GM12878 (cell line): Measurements from ENCODE around the gene GREB1.

Experiments
- BRCA1 ChIP-seq: IDR thresholded peaks from 2 replicates; pipeline ENCODE4 v1.6.1; 2011; ENCODE audit warnings: low read depth, low read length, improper control_type of control experiment
- CTCF ChIP-seq, 3 experiments: IDR thresholded peaks in 2 of 3; conservative IDR thresholded peaks in 1 of 3; 2 replicates each; pipeline ENCODE4 v1.5.1; 2011; ENCODE audit warnings: low read depth in 3 of 3, low read length in 3 of 3, mild to moderate bottlenecking in 3 of 3, control low read depth in 2 of 3, moderate library complexity in 2 of 3, inconsistent platforms in 1 of 3, mixed read lengths in 1 of 3; ENCODE audit not compliant: control insufficient read depth in 2 of 3, insufficient read depth in 1 of 3; ENCODE audit errors: extremely low read depth in 1 of 3
- HDAC2 ChIP-seq: fragments of 200-600 bp; sonication (generic); IDR thresholded peaks from 2 replicates; pipeline ENCODE4 v1.6.1; 2017
- MYC ChIP-seq: IDR thresholded peaks from 2 replicates; pipeline ENCODE4 v1.6.1; 2011; ENCODE audit warnings: mild to moderate bottlenecking, low read length, moderate library complexity, inconsistent platforms; ENCODE audit not compliant: insufficient read depth, insufficient replicate concordance, insufficient read length, severe bottlenecking
- NR2C2 ChIP-seq: IDR thresholded peaks from 2 replicates; pipeline ENCODE4 v1.6.1; 2011; ENCODE audit warnings: borderline replicate concordance, low read depth; ENCODE audit not compliant: control insufficient read depth, insufficient read length
- POLR2AphosphoS5 ChIP-seq: IDR thresholded peaks from 2 replicates; pipeline ENCODE4 v1.6.1; 2011; ENCODE audit warnings: mild to moderate bottlenecking, low read length, inconsistent platforms
- RUNX3 ChIP-seq: IDR thresholded peaks from 2 replicates; pipeline ENCODE4 v1.6.1; 2012; ENCODE audit warnings: low read length, inconsistent platforms
- TCF7 ChIP-seq: IDR thresholded peaks from 2 replicates; pipeline ENCODE4 v1.6.1; 2014; ENCODE audit warnings: antibody characterized with exemption, borderline replicate concordance
- ZNF274 ChIP-seq: IDR thresholded peaks from one replicate; pipeline ENCODE4 v1.8.0; 2011; ENCODE audit not compliant: insufficient read length, insufficient read depth

- TF ChIP-seq CTCF (IDR thresholded peaks at IDR 0.05 in 2 of 3, conservative IDR thresholded peaks at IDR 0.05 in 1 of 3; ENCODE audit: control insufficient read depth in 2 of 3, extremely low read depth in 1 of 3, insufficient read depth in 1 of 3, low read depth in 3 of 3, low read length in 3 of 3) (no peak), MYC (no peak), ZNF274 (no peak), TCF7 (no peak), BRCA1 (no peak), POLR2AphosphoS5 (no peak), RUNX3 (no peak), HDAC2 (no peak), NR2C2 (no peak)
Measured at GRCh38 chr2:11625671-11626070, 91.8 kb downstream of the GREB1 start.
